GM10266 (cell line): ENCODE results near the gene ELOVL4.

Source experiments
- DNase-seq: peaks from one replicate; pipeline ENCODE4 v3.0.0; 2012; ENCODE audit errors: extremely low spot score
- TF ChIP-seq, protein P1 (sequence below): IDR thresholded peaks from 2 replicates; pipeline ENCODE4 v1.5.1; 2012; ENCODE audit warnings: mild to moderate bottlenecking, low read depth; ENCODE audit not compliant: control insufficient read depth, insufficient read depth; ENCODE audit errors: missing control alignments

Gene ELOVL4

DNA sequence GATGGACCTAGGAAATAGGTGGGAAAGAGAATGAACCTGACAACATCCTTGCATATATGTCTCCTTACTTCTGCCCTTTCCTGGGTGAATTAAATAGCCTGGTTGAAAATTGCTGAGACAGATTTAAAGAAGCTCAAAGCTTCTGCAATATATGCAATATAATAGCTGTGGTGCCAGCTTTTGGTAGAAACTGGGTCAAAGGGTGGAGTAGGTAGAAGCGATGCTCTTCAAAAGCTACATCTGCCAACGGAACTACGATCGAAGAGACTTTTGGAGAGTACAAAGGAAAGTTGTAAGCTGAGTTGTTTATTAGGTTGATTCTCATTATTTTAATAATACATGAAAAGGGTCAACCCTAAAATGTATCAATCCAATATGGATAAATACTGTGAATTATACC, 34.3 kb upstream of the ELOVL4 start:
- DNase-seq, result no peak
- TF ChIP-seq, protein P1, sequence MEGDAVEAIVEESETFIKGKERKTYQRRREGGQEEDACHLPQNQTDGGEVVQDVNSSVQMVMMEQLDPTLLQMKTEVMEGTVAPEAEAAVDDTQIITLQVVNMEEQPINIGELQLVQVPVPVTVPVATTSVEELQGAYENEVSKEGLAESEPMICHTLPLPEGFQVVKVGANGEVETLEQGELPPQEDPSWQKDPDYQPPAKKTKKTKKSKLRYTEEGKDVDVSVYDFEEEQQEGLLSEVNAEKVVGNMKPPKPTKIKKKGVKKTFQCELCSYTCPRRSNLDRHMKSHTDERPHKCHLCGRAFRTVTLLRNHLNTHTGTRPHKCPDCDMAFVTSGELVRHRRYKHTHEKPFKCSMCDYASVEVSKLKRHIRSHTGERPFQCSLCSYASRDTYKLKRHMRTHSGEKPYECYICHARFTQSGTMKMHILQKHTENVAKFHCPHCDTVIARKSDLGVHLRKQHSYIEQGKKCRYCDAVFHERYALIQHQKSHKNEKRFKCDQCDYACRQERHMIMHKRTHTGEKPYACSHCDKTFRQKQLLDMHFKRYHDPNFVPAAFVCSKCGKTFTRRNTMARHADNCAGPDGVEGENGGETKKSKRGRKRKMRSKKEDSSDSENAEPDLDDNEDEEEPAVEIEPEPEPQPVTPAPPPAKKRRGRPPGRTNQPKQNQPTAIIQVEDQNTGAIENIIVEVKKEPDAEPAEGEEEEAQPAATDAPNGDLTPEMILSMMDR, result no peak

DNA sequence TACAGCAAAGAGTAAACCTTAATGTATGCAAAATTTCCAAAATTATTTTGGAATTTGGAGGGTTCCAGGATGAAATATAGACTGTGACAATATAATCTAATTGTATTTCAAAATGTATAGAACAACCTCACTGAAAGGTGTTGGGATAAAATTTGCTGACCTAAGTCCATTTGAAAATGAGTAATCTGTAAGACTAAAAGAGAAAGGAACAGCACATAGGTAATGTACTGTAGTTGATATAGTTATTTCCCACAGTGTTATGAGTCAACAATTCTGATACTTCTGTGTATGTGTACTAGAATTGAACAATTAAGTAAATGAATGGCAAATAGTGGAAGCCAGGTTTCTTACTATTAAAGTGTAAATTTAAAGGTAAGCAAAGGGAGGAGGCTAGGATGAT, 23.8 kb upstream of the ELOVL4 start:
- TF ChIP-seq, protein P1, result no peak
- no peak for DNase-seq

DNA sequence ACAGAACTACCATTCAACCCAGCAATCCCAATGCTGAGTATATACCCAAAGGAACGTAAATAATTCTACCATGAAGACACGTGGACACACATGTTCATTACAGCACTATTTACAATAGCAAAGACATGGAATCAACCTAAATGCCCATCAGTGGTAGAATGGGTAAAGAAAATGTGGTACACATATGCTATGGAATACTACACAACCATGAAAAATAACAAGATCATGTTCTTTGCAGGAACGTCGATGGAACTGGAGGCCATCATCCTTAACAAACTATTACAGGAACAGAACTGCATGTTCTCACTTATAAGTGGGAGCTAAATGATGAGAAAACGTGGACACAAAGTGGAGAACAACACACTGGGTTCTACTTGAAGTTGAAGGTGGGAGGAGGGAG, 22.4 kb upstream of the ELOVL4 start:
- TF ChIP-seq, protein P1, result no peak

DNA sequence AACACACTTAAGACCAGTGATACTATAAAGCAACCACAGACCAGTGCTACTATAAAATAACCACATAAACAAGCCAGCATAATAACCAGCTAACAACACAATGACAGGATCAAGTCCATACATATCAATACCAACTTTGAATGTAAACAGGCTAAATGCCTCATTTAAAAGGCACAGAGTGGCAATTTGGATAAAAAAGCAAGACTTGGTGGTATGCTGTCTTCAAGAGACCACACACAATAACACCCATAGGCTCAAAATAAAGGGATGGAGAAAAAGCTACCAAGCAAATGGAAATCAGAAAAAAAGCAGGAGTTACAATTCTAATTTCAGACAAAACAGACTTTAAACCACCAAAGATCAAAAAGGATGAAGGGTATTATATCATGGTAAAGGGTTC, 19.8 kb upstream of the ELOVL4 start:
- DNase-seq, result no peak
- TF ChIP-seq, protein P1, result no peak

More for the DNA sequence above, 22.4 kb upstream of the ELOVL4 start:
- DNase-seq, result no peak

DNA sequence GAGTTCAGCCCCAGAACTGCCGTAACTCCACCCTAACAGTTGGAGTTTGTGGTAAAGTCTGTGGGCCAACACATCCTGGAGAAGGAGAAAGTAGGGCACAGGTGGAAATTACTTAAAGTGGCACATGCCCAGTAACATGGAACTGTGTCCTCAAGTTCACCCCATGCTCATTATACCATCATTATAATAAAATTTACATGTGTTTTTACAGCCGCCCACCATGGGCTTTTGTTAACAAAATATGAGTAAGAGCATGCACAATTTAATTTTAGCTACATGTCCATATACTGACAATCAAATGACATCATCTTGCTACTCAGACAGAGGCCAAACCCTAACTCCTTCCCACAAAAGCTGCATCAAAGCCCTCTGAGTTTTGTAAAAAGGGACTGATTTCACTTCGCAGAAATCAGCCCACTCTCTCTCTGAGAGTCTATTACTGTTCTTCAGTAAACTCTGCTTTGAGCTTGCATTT, 17.3 kb upstream of the ELOVL4 start:
- DNase-seq, result no peak
- TF ChIP-seq, protein P1, result no peak

DNA sequence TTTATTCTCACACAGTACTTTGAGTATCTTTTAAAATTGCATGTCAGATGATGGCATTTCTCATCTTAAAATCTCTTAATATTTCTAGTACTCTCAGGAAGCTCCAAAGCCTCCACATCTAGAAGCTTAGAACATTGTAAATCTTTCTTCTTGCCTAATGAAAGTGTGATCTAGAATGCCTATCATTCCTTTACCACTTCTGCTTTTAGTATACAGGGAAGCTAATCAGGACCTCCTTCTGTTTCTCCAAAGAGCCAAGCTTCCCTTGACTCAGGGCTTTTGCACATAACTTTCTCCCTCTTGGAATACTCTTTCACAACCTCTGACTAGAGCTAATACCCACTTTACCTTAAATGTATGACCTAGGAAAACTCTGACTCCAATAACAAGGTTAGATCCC, 7.5 kb upstream of the ELOVL4 start:
- DNase-seq, result no peak
- TF ChIP-seq, protein P1, result no peak

DNA sequence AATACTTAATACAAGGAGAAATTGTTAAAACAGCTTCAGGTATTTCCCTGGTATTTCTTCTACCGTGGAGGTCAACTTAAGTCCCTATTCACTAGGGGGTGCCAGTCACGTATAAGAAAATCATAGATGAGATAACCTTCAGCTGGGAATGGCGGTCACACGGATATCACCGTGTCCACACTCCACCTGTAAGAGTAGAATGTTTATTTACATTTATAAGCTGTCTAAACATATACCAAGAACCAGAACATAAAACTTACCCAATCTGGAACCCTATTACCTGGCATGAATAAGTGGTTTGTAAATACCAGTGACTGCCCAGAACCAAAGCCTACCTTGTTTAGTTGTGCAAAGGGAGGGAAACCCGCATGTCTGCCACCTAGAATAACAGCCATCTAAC, 1.9 kb upstream of the ELOVL4 start:
- peak; percentile 64 for DNase-seq
- TF ChIP-seq, protein P1, result peak; percentile 58
